ENCODE data around the gene NCK2.
A peak's percentile ranks its signal among the peaks of the same experiment; 100 is the strongest.
"Not testable (repeated sequence)": the region's sequence is repeated elsewhere in the genome, so short reads cannot be mapped to it uniquely, and the experiment has no call there.

The NCK2 gene

DNA sequence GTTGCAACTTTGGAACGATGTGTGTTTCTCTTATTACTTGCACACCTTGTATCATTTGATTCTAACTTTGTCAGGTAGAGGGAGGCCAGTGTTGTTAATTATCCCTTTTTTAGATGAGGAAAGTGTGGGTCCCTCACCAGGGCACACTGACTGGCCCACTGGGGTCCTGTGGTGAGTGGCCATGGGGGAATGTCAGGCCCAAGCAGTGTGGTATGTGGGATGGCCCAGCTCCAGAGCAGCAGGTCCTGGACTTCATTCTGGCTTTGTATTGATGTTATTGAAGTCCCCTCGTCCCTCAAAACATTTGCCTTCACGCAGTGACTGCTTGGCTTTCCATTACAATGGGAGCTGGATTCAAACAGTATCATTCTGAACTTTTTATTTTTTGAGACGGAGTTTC, 11.7 kb downstream of the NCK2 start:
- DNase-seq (ENCODE audit: low spot score), result no peak

DNA sequence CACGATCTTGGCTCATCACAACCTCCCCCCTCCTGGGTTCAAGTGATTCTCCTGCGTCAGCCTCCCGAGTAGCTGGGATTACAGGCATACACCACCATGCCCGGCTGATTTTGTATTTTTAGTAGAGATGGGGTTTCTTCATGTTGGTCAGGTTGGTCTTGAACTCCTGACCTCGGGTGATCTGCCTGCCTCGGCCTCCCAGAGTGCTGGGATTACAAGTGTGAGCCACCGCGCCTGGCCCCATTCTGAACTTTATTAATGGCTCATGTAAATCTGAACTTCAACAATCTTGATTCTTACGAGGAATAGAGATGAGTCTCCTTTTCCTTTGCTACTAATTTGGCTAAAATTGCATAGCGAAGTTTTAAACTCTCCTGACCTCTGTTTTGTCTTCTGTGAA, 12.2 kb downstream of the NCK2 start:
- DNase-seq (ENCODE audit: low spot score), result not testable (repeated sequence)

DNA sequence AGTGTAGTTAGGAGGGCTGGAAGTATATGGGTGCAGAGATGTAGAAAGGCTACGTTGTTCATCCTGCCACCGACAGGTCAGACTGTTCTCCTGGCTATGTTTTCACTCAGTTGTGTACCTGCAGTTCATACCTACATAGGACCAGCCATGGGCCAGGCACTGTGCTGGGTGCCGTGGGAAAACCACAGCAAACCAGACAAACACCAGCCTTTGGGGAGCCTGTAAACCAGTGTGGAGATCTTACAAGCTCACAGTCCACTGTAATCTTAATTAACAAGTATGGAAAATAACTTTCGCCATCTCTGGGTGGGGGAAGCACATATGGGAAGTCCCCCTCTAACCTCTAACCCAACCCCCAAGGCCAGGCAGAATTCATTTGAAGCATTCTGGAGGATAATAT, 12.7 kb downstream of the NCK2 start:
- no peak for DNase-seq (ENCODE audit: low spot score)

GRCh38 chr2:105760191-105760590, 15.5 kb downstream of the NCK2 start:
- no peak for DNase-seq (ENCODE audit: low spot score)

- no peak for DNase-seq (ENCODE audit: low spot score)
Observed at GRCh38 chr2:105760639-105761337, 16.1 kb downstream of the NCK2 start.

GRCh38 chr2:105761931-105762515, 17.3 kb downstream of the NCK2 start:
- no peak for DNase-seq (ENCODE audit: low spot score)

GRCh38 chr2:105763076-105763475, 18.4 kb downstream of the NCK2 start:
- no peak for DNase-seq (ENCODE audit: low spot score)

GRCh38 chr2:105764059-105764458, 19.3 kb downstream of the NCK2 start:
- DNase-seq (ENCODE audit: low spot score), result no peak

DNA sequence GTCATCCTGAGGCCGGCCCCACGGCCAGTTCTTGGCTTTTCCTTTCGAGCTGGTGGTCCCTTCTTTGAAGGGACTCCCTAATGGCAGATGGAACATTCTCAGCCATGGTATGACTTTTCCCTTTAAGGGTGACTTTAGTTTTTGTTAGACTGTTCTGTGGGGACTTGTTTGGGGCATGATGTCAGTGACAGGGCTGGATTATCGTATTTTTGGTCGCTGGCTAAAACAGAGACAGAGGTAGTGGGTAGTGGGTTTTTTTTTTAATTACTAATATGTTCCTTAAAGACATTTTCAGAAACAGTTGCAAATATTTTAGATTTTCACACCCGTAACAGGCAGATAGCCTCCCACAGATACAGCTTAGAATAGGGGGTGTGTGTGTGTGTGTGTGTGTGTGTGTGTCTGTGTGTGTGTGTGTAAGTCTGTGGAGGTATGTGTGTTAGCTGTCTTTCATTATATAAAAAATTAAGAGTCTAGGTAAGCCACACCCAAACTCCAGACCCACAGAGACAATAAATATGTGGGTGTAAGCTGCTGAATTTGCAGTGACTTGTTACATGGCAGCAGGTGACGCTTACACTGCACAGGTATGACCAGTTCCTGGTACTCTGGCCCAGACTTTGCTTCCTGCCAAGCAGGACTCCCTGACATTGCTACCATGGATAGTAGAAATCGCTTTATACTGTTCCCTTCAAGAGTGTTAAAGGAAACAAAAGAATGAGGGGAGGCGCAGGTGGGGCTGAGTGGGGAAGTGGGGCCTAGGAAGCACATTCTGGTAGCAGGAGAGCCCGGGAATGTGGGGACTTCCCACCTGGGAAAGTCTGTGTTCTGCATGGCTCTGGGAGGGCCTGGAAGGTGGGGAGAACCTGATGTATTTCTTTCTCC, 20.9 kb downstream of the NCK2 start:
- peak; percentile 52 for DNase-seq (ENCODE audit: low spot score)

- DNase-seq (ENCODE audit: low spot score), result no peak
Observed at GRCh38 chr2:105766300-105766866, 21.7 kb downstream of the NCK2 start.

- DNase-seq (ENCODE audit: low spot score), result no peak
Observed at GRCh38 chr2:105768176-105768575, 23.5 kb downstream of the NCK2 start.

DNA sequence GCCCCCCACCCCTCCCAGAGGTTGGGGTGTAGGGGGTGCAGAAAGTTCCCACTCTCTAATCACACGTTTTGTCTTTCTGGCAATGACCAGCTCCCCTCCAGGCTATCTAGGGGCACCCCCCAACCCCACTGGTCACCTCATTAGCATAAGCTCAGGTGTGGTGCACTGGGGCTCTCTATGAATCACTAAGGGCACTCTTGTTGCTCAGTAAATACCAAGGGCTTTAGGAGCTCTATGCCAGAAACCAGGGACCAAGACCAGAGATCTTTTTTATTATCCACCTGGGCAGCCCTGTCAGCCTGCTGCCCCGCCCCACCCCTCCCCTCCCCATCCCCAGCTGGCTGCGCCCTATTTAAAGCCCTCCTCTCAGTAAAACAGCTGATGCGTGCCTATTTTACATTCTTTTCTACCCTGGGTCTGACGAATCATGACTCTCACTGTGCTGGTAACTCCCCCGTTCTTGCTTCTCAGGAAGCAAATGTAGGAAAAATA, 24.3 kb downstream of the NCK2 start:
- DNase-seq (ENCODE audit: low spot score), result no peak

DNA sequence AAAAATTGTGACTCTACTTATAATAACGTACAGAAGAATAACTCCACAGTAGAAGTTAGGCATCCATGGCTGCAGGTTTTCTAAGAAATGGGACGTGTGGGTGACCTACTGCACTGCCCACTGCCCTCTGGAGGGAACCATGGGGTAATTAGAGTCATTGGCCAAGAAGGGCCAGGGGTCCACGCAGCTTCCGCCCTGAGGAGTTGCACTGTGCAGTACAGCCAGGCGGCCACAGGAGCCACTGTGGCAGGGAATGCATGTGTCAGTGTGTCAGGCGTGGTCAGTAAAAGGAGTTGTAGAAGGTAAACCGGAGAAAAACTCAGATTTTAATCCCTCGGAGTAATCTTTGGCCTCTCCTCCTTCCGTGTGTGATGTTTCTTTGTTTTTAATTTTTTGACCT, 24.8 kb downstream of the NCK2 start:
- DNase-seq (ENCODE audit: low spot score), result no peak

DNA sequence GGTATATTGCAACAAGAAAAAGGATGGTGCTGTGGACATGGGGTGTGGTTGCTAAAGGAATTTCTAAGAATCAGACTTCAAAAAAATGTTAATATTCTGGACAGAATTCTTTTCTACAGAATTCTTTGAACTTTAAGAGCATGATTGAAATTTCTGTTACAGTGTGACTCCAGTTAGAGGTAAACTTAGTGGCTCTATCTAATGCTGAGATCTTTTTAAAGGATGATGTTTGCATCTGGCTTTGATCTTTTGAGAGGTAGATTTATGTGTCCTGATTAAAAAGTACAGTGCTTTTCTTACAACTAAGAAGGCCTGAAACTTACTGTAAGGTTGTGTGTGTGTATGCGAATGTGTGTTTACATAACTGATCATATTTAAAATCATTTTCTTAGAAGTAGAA, 25.4 kb downstream of the NCK2 start:
- no peak for DNase-seq (ENCODE audit: low spot score)

DNA sequence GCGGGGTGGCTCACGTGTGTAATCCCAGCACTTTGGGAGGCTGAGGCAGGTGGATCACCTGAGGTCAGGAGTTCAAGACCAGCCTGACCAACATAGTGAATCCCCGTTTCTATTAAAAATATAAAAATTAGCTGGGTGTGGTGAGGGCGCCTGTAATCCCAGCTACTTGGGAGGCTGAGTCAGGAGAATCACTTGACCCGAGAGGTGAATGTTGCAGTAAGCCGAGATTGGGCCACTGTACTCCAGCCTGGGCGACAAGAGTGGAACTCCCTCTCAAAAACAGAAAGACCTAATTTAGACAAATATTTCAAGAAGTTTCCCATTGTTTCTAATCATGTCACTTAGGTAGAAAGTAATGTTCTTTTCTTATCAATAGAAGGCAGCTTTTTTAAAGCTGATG, 26.6 kb downstream of the NCK2 start:
- not testable (repeated sequence) for DNase-seq (ENCODE audit: low spot score)

- DNase-seq (ENCODE audit: low spot score), result no peak
Observed at GRCh38 chr2:105771836-105772235, 27.1 kb downstream of the NCK2 start.

GRCh38 chr2:105772362-105772761, 27.6 kb downstream of the NCK2 start:
- DNase-seq (ENCODE audit: low spot score), result no peak

DNA sequence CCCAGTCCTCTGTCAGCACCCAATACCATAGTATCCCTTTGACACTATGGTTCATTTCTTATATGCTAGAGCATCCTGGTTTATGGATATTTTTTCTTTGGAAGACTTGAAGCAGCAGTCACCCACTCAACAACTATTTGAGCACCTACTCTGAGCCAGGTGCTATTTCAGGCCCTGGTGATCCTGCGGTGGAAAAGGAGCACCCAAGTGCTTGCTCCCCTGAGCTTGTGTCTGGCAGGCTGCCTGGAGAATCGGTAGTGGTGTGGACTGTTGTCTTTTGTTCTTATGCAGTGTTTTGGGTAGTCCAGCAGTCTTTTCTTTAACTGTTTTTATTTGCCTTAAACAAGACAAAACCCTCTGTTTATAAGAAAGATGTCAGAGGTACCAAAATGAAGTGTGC, 28.9 kb downstream of the NCK2 start:
- no peak for DNase-seq (ENCODE audit: low spot score)

DNA sequence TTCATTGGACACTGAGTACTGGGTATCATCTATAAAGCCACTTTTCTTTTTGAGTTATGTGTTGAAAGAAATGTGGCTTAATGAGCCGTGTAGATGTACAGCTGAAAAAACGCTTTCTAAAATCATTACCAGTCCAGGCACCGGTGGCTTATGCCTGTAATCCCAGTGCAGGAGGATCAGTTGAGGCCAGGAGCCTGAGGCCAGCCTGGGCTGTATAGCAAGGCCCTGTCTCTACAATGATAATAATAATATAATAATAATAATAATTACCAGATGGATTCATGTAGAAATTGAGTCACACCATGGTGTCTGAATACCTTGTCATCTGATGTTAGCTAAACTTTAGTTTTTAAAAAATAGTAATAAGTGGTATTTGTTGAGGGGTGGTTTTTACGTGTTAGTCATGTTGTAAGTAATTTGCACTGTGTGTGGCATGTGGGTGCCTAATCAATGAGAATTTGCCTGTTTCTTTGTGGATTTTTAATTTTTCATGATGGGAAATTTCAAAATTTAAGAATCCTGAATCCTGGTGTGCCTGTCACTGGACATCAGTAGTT, 30.1 kb downstream of the NCK2 start:
- DNase-seq (ENCODE audit: low spot score), result no peak

DNA sequence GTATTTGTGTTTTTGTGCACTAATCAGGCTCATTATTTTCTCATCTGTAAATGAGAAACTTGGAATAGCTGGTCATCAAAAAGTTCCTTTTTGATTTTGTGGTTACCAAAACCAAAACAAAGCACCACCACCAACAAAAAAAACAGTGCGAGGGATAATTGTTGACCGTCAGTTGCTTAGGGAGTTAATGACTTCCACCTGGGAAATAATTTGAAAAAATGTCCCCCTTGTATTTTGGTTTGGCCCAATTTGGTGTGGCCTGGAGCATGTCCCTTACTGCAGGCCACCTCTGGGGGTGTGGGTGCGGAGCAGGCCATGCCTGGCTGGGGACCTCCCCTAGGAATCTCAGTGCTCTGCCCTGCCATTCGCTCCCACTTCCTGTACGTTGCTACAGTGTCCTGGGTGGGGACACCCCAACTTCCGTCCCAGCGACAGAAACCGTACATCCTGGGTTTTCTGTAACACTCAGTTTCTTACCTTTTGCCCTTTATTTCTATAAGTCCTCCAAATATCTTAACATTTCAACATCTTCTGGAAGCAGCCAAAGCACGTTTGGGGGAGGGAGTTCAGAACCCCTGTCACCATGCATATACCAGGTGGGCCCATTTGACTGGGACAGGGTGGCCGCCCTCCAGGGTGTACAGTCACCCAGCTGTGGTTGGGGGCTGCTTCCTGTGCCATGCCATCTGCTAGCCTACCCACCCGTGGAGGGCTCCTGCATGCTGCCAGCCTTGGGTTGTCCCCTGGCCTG, 31.3 kb downstream of the NCK2 start:
- peak; percentile 16 for DNase-seq (ENCODE audit: low spot score)

GRCh38 chr2:105776560-105776928, 31.8 kb downstream of the NCK2 start:
- no peak for DNase-seq (ENCODE audit: low spot score)
